ENCODE data around the gene STK32C. TPM values are rescaled to one million over a fixed set of nuclear protein-coding genes. Genes with fewer than 3 reads are reported as not detected.

Gene STK32C
- total RNA-seq, 2 donors from 2014 or later, result 8.4 to 9.9 TPM

DNA sequence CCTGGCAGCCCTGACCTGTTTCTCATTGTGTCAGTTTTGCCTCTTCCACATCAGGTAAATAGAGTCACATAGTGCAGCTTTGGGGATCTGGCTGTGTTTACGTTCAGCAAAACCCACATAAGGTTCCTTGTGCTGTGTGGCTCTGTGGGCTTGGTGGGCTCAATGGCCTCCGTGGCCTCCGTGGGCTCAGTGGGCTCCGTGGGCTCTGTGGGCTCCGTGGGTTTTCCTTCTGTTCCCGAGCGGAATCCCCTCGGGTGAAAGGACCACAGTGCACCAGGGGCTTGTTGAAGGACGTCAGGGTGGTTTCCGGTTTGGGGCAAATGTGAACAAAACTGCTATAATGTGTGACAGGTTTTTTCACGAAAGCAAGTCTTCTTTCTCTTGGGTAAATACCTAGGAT is 133.5 kb downstream of the STK32C start:
- TF ChIP-seq, protein P1, sequence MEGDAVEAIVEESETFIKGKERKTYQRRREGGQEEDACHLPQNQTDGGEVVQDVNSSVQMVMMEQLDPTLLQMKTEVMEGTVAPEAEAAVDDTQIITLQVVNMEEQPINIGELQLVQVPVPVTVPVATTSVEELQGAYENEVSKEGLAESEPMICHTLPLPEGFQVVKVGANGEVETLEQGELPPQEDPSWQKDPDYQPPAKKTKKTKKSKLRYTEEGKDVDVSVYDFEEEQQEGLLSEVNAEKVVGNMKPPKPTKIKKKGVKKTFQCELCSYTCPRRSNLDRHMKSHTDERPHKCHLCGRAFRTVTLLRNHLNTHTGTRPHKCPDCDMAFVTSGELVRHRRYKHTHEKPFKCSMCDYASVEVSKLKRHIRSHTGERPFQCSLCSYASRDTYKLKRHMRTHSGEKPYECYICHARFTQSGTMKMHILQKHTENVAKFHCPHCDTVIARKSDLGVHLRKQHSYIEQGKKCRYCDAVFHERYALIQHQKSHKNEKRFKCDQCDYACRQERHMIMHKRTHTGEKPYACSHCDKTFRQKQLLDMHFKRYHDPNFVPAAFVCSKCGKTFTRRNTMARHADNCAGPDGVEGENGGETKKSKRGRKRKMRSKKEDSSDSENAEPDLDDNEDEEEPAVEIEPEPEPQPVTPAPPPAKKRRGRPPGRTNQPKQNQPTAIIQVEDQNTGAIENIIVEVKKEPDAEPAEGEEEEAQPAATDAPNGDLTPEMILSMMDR (conservative IDR thresholded peaks at IDR 0.05), result no peak
- DNase-seq, result no peak
- H3K9me3 ChIP-seq (ENCODE audit: control insufficient read depth, low read length), result no peaks in the 10 kb centered on the region
- no peaks in the 10 kb centered on the region for H3K36me3 ChIP-seq (ENCODE audit: control insufficient read depth, insufficient read depth, low read length)
- peaks cover 11% of the 10 kb centered on the region for H3K27me3 Mint-ChIP-seq (ENCODE audit: insufficient read depth)
- no peak overlapping the region for H3K4me3 ChIP-seq (ENCODE audit: low read length)
- WGBS, 2 experiments (ENCODE audit: insufficient coverage in 1 of 2, insufficient read length in 1 of 2), result 89% methylated on average over 3 to 11 of the region's 11 CpGs
- no peak overlapping the region for H3K27ac Mint-ChIP-seq
- peaks cover 7% of the 10 kb centered on the region for H3K9me3 Mint-ChIP-seq
- no peaks in the 10 kb centered on the region for H3K4me1 Mint-ChIP-seq
- H3K9ac ChIP-seq (ENCODE audit: extremely low read depth, low read length, poor library complexity, severe bottlenecking), result no peak overlapping the region
- H3K36me3 Mint-ChIP-seq (ENCODE audit: low read depth), result no peaks in the 10 kb centered on the region
- no peak overlapping the region for H3K4me3 Mint-ChIP-seq
- no peak overlapping the region for H3K27ac ChIP-seq (ENCODE audit: low read depth, low read length)
- peaks cover 35% of the 10 kb centered on the region for H3K27me3 ChIP-seq (ENCODE audit: control insufficient read depth, insufficient read depth, low read length, poor library complexity, severe bottlenecking)
- H3K4me1 ChIP-seq (ENCODE audit: control insufficient read depth, insufficient read depth, low read length), result no peaks in the 10 kb centered on the region

- no peak overlapping the region for H3K4me3 Mint-ChIP-seq
- H3K36me3 ChIP-seq (ENCODE audit: control insufficient read depth, insufficient read depth, low read length), result no peaks in the 10 kb centered on the region
- no peak overlapping the region for H3K27ac Mint-ChIP-seq
- H3K9me3 ChIP-seq (ENCODE audit: control insufficient read depth, low read length), result no peaks in the 10 kb centered on the region
- no peaks in the 10 kb centered on the region for H3K36me3 Mint-ChIP-seq (ENCODE audit: low read depth)
- peaks cover 9% of the 10 kb centered on the region for H3K27me3 Mint-ChIP-seq (ENCODE audit: insufficient read depth)
- H3K9me3 Mint-ChIP-seq, result peaks cover 7% of the 10 kb centered on the region
- peaks cover 34% of the 10 kb centered on the region for H3K27me3 ChIP-seq (ENCODE audit: control insufficient read depth, insufficient read depth, low read length, poor library complexity, severe bottlenecking)
- no peak overlapping the region for H3K27ac ChIP-seq (ENCODE audit: low read depth, low read length)
- TF ChIP-seq, protein P1 (conservative IDR thresholded peaks at IDR 0.05), result no peak
- H3K9ac ChIP-seq (ENCODE audit: extremely low read depth, low read length, poor library complexity, severe bottlenecking), result no peak overlapping the region
- no peak overlapping the region for H3K4me3 ChIP-seq (ENCODE audit: low read length)
- DNase-seq, result no peak
- WGBS, 2 experiments (ENCODE audit: insufficient coverage in 1 of 2, insufficient read length in 1 of 2), result 90 to 91% methylated on average over 2 to 5 of the region's 5 CpGs
- H3K4me1 Mint-ChIP-seq, result no peaks in the 10 kb centered on the region
- no peaks in the 10 kb centered on the region for H3K4me1 ChIP-seq (ENCODE audit: control insufficient read depth, insufficient read depth, low read length)
These were observed 134.6 kb downstream of the STK32C start for GRCh38 chr10:132173185-132173584.

- H3K27ac Mint-ChIP-seq, result no peak overlapping the region
These were observed 135.4 kb downstream of the STK32C start for GRCh38 chr10:132172091-132173066.

More at GRCh38 chr10:132172091-132173066, 135.4 kb downstream of the STK32C start:
- Mint-ChIP-seq H3K9me3 (peaks cover 7% of the 10 kb centered on the region), H3K4me1 (no peaks in the 10 kb centered on the region), H3K4me3 (no peak overlapping the region), H3K36me3 (ENCODE audit: low read depth) (no peaks in the 10 kb centered on the region), H3K27me3 (ENCODE audit: insufficient read depth) (peaks cover 9% of the 10 kb centered on the region)
- Histone ChIP-seq H3K4me1 (ENCODE audit: control insufficient read depth, insufficient read depth, low read length) (no peaks in the 10 kb centered on the region), H3K9ac (ENCODE audit: extremely low read depth, low read length, poor library complexity, severe bottlenecking) (no peak overlapping the region), H3K4me3 (ENCODE audit: low read length) (no peak overlapping the region), H3K27ac (ENCODE audit: low read depth, low read length) (no peak overlapping the region), H3K27me3 (ENCODE audit: control insufficient read depth, insufficient read depth, low read length, poor library complexity, severe bottlenecking) (peaks cover 26% of the 10 kb centered on the region), H3K36me3 (ENCODE audit: control insufficient read depth, insufficient read depth, low read length) (no peaks in the 10 kb centered on the region), H3K9me3 (ENCODE audit: control insufficient read depth, low read length) (no peaks in the 10 kb centered on the region)
- 64 to 77% methylated on average over 18 to 26 of the region's 26 CpGs for WGBS, 2 experiments (ENCODE audit: insufficient coverage in 1 of 2, insufficient read length in 1 of 2)
- TF ChIP-seq, protein P1 (conservative IDR thresholded peaks at IDR 0.05), result no peak
- no peak for DNase-seq

Measured in endodermal cell (in vitro differentiated cells).